H9 (cell line): ENCODE data around the gene IRF2BP2. TPM values are rescaled to one million over a fixed set of nuclear protein-coding genes. Genes with fewer than 3 reads are reported as not detected.

Experiments
- DNase-seq: peaks from one replicate; pipeline ENCODE4 v3.0.0-alpha.2; 2017
- H2AFZ ChIP-seq: one replicate; pipeline ENCODE4 v1.6.1; 2013; ENCODE audit warnings: mild to moderate bottlenecking, low read length, control low read depth, moderate library complexity
- H2AK5ac ChIP-seq: 2 replicates; pipeline ENCODE4 v1.6.1; 2013; ENCODE audit warnings: low read length, control low read depth, mixed read lengths; ENCODE audit not compliant: insufficient read length
- H2BK120ac ChIP-seq: one replicate; pipeline ENCODE4 v1.6.1; 2013; ENCODE audit warnings: low read depth, mild to moderate bottlenecking, low read length, control low read depth, inconsistent platforms; ENCODE audit not compliant: poor library complexity, severe bottlenecking
- H2BK12ac ChIP-seq: 2 replicates; pipeline ENCODE4 v1.6.1; 2013; ENCODE audit warnings: low read length, control low read depth, mixed read lengths, low read depth; ENCODE audit not compliant: insufficient read length
- H2BK15ac ChIP-seq: 2 replicates; pipeline ENCODE4 v1.6.1; 2013; ENCODE audit warnings: low read depth, low read length, control low read depth
- H2BK20ac ChIP-seq: one replicate; pipeline ENCODE4 v1.6.1; 2013; ENCODE audit warnings: low read depth, mild to moderate bottlenecking, low read length, control low read depth, inconsistent platforms; ENCODE audit not compliant: poor library complexity, severe bottlenecking
- H2BK5ac ChIP-seq: 2 replicates; pipeline ENCODE4 v1.6.1; 2013; ENCODE audit warnings: low read length, control low read depth, mixed read lengths; ENCODE audit not compliant: insufficient read length
- H3K14ac ChIP-seq: 2 replicates; pipeline ENCODE4 v1.6.1; 2013; ENCODE audit warnings: low read length, control low read depth; ENCODE audit not compliant: insufficient read depth
- H3K18ac ChIP-seq: 2 replicates; pipeline ENCODE4 v1.6.1; 2013; ENCODE audit warnings: low read depth, mild to moderate bottlenecking, mixed read lengths, low read length, control low read depth; ENCODE audit not compliant: insufficient read length
- H3K23ac ChIP-seq: 2 replicates; pipeline ENCODE4 v1.6.1; 2013; ENCODE audit warnings: low read length, control low read depth, mixed read lengths, low read depth; ENCODE audit not compliant: insufficient read length
- H3K23me2 ChIP-seq: 2 replicates; pipeline ENCODE4 v1.6.1; 2013; ENCODE audit warnings: low read depth, mild to moderate bottlenecking, mixed read lengths, low read length, control low read depth; ENCODE audit not compliant: insufficient read length, poor library complexity, severe bottlenecking
- H3K27ac ChIP-seq: 2 replicates; pipeline ENCODE4 v1.5.1; 2013; ENCODE audit warnings: low read length, control low read depth, mixed read lengths, low read depth; ENCODE audit not compliant: insufficient read length
- H3K27me3 ChIP-seq: 2 replicates; pipeline ENCODE4 v1.6.1; 2013; ENCODE audit warnings: low read length, control low read depth, inconsistent platforms; ENCODE audit not compliant: insufficient read depth
- H3K4ac ChIP-seq: 2 replicates; pipeline ENCODE4 v1.6.1; 2013; ENCODE audit warnings: low read depth, mild to moderate bottlenecking, control low read depth, inconsistent platforms, low read length, moderate library complexity
- H3K4me1 ChIP-seq: 2 replicates; pipeline ENCODE4 v1.6.1; 2013; ENCODE audit warnings: low read length, control low read depth, inconsistent platforms; ENCODE audit not compliant: insufficient read depth
- H3K4me2 ChIP-seq: 2 replicates; pipeline ENCODE4 v1.6.1; 2013; ENCODE audit warnings: low read length, control low read depth, mixed read lengths; ENCODE audit not compliant: insufficient read length, insufficient read depth
- H3K56ac ChIP-seq: 2 replicates; pipeline ENCODE4 v1.6.1; 2013; ENCODE audit warnings: low read depth, mild to moderate bottlenecking, mixed read lengths, low read length, control low read depth; ENCODE audit not compliant: insufficient read length
- H3K79me1 ChIP-seq: 2 replicates; pipeline ENCODE4 v1.6.1; 2013; ENCODE audit warnings: low read depth, mild to moderate bottlenecking, moderate library complexity, low read length, control low read depth, inconsistent platforms; ENCODE audit not compliant: insufficient read depth, poor library complexity, severe bottlenecking
- H3K79me2 ChIP-seq: 2 replicates; pipeline ENCODE4 v1.6.1; 2013; ENCODE audit warnings: low read length, control low read depth, inconsistent platforms; ENCODE audit not compliant: insufficient read depth
- H3K9ac ChIP-seq: 2 replicates; pipeline ENCODE4 v1.6.1; 2013; ENCODE audit warnings: low read length, control low read depth, mixed read lengths; ENCODE audit not compliant: insufficient read length; ENCODE audit errors: extremely low read depth
- H3K9me3 ChIP-seq: one replicate; pipeline ENCODE4 v1.6.1; 2013; ENCODE audit warnings: low read depth, low read length, inconsistent platforms; ENCODE audit not compliant: control insufficient read depth
- H3T11ph ChIP-seq: one replicate; pipeline ENCODE4 v1.6.1; 2013; ENCODE audit warnings: mild to moderate bottlenecking, low read length, control low read depth, inconsistent platforms
- H4K20me1 ChIP-seq: one replicate; pipeline ENCODE4 v1.6.1; 2013; ENCODE audit not compliant: control insufficient read depth, insufficient read length, insufficient read depth
- H4K5ac ChIP-seq: 2 replicates; pipeline ENCODE4 v1.6.1; 2013; ENCODE audit warnings: low read depth, mild to moderate bottlenecking, mixed read lengths, low read length, control low read depth; ENCODE audit not compliant: insufficient read length
- H4K8ac ChIP-seq: replicated peaks from 2 replicates; pipeline ENCODE4 v1.6.1; 2013; ENCODE audit warnings: low read length, control low read depth, mixed read lengths, low read depth; ENCODE audit not compliant: insufficient read length
- H4K91ac ChIP-seq: 2 replicates; pipeline ENCODE4 v1.6.1; 2013; ENCODE audit warnings: low read depth, mild to moderate bottlenecking, moderate library complexity, mixed read lengths, low read length, control low read depth; ENCODE audit not compliant: insufficient read length
- H3K27ac Mint-ChIP-seq, 3 experiments: 2 replicates in 2 of 3; 3 replicates in 1 of 3; pipeline ENCODE4 v1.8.0; 2020 to 2021; ENCODE audit warnings: mixed read lengths in 3 of 3, mild to moderate bottlenecking in 1 of 3, moderate library complexity in 1 of 3
- H3K27me3 Mint-ChIP-seq: 2 replicates; pipeline ENCODE4 v1.8.0; 2021; ENCODE audit warnings: low read depth, mild to moderate bottlenecking, moderate library complexity, mixed read lengths
- H3K36me3 Mint-ChIP-seq, 3 experiments: 2 replicates in 2 of 3; 3 replicates in 1 of 3; pipeline ENCODE4 v1.8.0; 2020 to 2021; ENCODE audit warnings: low read depth in 3 of 3, mixed read lengths in 3 of 3; ENCODE audit not compliant: insufficient read depth in 1 of 3
- H3K4me1 Mint-ChIP-seq, 2 experiments: 2 replicates each; pipeline ENCODE4 v1.8.0; 2020; ENCODE audit warnings: mixed read lengths in 2 of 2
- H3K4me3 Mint-ChIP-seq, 2 experiments: 2 replicates in 1 of 2; 3 replicates in 1 of 2; pipeline ENCODE4 v1.8.0; 2020 to 2021; ENCODE audit warnings: mild to moderate bottlenecking in 2 of 2, mixed read lengths in 2 of 2, moderate library complexity in 1 of 2
- H3K9me3 Mint-ChIP-seq, 2 experiments: 2 replicates in 1 of 2; 3 replicates in 1 of 2; pipeline ENCODE4 v1.8.0; 2020; ENCODE audit warnings: mild to moderate bottlenecking in 2 of 2, mixed read lengths in 2 of 2, moderate library complexity in 1 of 2
- CTCF ChIP-seq: fragments of 200-600 bp; sonication (generic); conservative IDR thresholded peaks from 3 replicates; pipeline ENCODE4 v1.8.0; 2021; ENCODE audit warnings: antibody characterized with exemption, mild to moderate bottlenecking
- whole genome bisulfite sequencing: extraction: QIAGEN DNeasy Blood & Tissue Kit; methylation state at CpG from one replicate; pipeline ENCODE4 v1.1.7; 2013; ENCODE audit warnings: missing lambda C conversion rate, low lambda C conversion rate, mixed read lengths; ENCODE audit not compliant: insufficient read length; ENCODE audit errors: extremely low coverage; 5-methylcytosine and 5-hydroxymethylcytosine counted together
- total RNA-seq: library from RNA; stranded (reverse); gene quantifications from 2 replicates; pipeline ENCODE4 v1.2.1, GENCODE V29; 2021

Gene IRF2BP2
- total RNA-seq, 1 experiment from 2014 or later: 80.2 TPM

GRCh38 chr1:234628089-234628488 is 18.1 kb upstream of the IRF2BP2 start:
- DNase-seq: no peak
- Histone ChIP-seq H3K27ac (no peak overlapping the region), H2BK5ac (no peak overlapping the region), H2BK120ac (no peak overlapping the region), H3K4ac (no peak overlapping the region), H3K23ac (no peak overlapping the region), H3K14ac (no peak overlapping the region), H3K9ac (no peak overlapping the region), H3K4me2 (no peak overlapping the region), H2AFZ (no peak overlapping the region), H2BK12ac (no peak overlapping the region), H3K9me3 (no peaks in the 10 kb centered on the region), H3K4me1 (peaks cover 4% of the 10 kb centered on the region), H4K5ac (no peak overlapping the region), H4K8ac (no peak overlapping the region), H2BK20ac (no peak overlapping the region), H3K56ac (no peak overlapping the region), H4K91ac (no peak overlapping the region), H4K20me1 (no peaks in the 10 kb centered on the region), H2AK5ac (no peak overlapping the region), H3K23me2 (no peaks in the 10 kb centered on the region), H3K79me1 (no peaks in the 10 kb centered on the region), H3K79me2 (no peaks in the 10 kb centered on the region), H3K18ac (no peak overlapping the region), H3T11ph (no peak overlapping the region), H3K27me3 (no peaks in the 10 kb centered on the region), H2BK15ac (no peak overlapping the region)
- Mint-ChIP-seq H3K9me3 (no peaks in the 10 kb centered on the region), H3K4me1 (peaks cover 0 to 8% of the 10 kb centered on the region in 2 experiments; a peak in 2 of 4 replicates), H3K4me3 (no peak overlapping the region), H3K27me3 (no peaks in the 10 kb centered on the region), H3K27ac (no peak overlapping the region), H3K36me3 (no peaks in the 10 kb centered on the region)
- TF ChIP-seq CTCF: no peak
- no CpG with 5 or more reads among the region's 5 CpGs for WGBS
